Type B pancreatic cell (in vitro differentiated cells): Measurements from ENCODE around the gene DGKZ. TPM values are rescaled to one million over a fixed set of nuclear protein-coding genes. Genes with fewer than 3 reads are reported as not detected.
A peak's percentile ranks its signal among the peaks of the same experiment; 100 is the strongest.

Experiments
- DNase-seq: peaks from one replicate; pipeline ENCODE4 v3.0.0; 2021; ENCODE audit warnings: mixed read lengths; ENCODE audit not compliant: unreplicated experiment; ENCODE audit errors: extremely low spot score
- H3K27ac Mint-ChIP-seq: 2 replicates; pipeline ENCODE4 v1.8.0; 2021; ENCODE audit warnings: mild to moderate bottlenecking, mixed read lengths
- H3K27me3 Mint-ChIP-seq: 2 replicates; pipeline ENCODE4 v1.8.0; 2021; ENCODE audit warnings: mixed read lengths
- H3K36me3 Mint-ChIP-seq: 2 replicates; pipeline ENCODE4 v1.8.0; 2021; ENCODE audit warnings: mixed read lengths
- H3K4me1 Mint-ChIP-seq: one replicate; pipeline ENCODE4 v1.8.0; 2021; ENCODE audit warnings: mixed read lengths; ENCODE audit not compliant: unreplicated experiment
- H3K4me3 Mint-ChIP-seq: 2 replicates; pipeline ENCODE4 v1.8.0; 2021; ENCODE audit warnings: mild to moderate bottlenecking, mixed read lengths
- H3K9me3 Mint-ChIP-seq: 2 replicates; pipeline ENCODE4 v1.8.0; 2021; ENCODE audit warnings: mixed read lengths
- CTCF ChIP-seq: fragments of 200-600 bp; sonication (generic); conservative IDR thresholded peaks from 2 replicates; pipeline ENCODE4 v1.5.0; 2021; ENCODE audit warnings: antibody characterized with exemption, mild to moderate bottlenecking
- total RNA-seq: library from RNA; stranded (reverse); gene quantifications from 2 replicates; pipeline ENCODE4 v1.2.1, GENCODE V29; 2021; ENCODE audit warnings: low replicate concordance

The DGKZ gene
- total RNA-seq, 1 donor from 2014 or later: 50.0 TPM

DNA sequence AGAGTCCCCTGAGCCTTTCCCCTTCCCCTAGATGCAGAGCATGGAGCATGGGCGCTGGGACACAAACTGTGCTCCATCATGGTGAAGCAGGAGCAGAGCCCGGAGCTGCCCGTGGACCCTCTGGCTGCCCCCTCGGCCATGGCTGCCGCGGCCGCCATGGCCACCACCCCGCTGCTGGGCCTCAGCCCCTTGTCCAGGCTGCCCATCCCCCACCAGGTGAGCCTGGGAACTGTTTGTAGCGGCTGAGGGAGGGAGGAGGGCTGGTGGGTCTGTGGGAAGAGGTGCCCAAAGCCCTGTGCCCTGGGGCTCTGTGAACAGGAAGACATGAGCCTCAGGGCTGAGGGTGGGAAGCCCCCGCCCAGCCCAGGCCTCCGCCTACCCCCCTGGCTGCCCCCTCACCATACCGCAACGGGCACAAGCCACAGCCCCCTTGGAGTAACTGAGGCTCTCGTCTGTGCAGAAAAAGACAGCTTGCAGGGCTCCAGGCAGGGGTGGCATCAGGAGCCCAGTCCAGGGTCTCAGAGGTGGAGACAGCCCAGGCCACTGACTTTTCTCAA lies 39.4 kb upstream of the DGKZ start:
- H3K27ac Mint-ChIP-seq: no peak overlapping the region
- no peaks in the 10 kb centered on the region for H3K27me3 Mint-ChIP-seq
- TF ChIP-seq CTCF: no peak
- DNase-seq: no peak
- H3K4me3 Mint-ChIP-seq: no peak overlapping the region
- H3K9me3 Mint-ChIP-seq: no peaks in the 10 kb centered on the region
- peaks cover 19% of the 10 kb centered on the region for H3K4me1 Mint-ChIP-seq
- H3K36me3 Mint-ChIP-seq: no peaks in the 10 kb centered on the region

DNA sequence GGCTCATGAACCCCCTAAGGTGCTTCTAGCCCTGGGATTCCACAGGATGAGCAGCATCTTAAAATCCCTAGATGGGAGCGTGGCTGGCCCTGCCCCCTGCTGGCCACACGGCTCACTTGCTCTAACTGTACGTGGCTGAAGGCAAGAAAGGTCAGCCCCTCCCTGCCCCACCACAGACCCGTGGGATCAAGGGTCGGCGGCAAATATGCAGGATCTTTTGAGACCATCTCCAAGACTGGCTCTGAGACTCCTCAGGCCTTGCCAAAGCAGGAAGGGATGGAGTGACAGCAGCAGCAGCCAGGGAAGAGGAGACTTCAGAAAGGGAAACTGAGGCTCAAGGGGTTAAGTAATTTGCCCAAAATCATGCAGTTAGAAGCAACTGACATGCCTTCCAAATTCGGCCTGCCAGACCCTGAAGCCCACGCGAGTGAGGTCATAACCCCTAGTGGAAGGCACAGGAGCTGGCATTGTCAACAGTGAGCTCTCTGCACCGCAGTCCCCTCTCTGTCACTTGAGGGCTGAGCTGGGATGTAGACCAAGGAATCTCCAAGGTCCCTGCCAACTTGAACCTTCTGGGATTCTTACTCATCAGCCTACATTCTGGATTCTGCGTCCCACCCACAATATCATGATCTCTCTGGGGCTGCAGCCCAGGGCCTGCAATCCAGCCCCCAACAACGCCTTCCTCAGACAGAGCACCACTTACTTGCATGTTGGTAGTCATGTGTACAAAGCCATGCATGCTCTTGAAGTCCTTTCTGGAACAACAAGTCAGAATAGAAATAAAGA lies 38.4 kb upstream of the DGKZ start:
- H3K36me3 Mint-ChIP-seq: no peaks in the 10 kb centered on the region
- TF ChIP-seq CTCF: peak; percentile 96
- H3K4me1 Mint-ChIP-seq: peaks cover 19% of the 10 kb centered on the region
- H3K27me3 Mint-ChIP-seq: no peaks in the 10 kb centered on the region
- peak; percentile 80 for DNase-seq
- no peak overlapping the region for H3K4me3 Mint-ChIP-seq
- peak overlapping the region; percentile 66 for H3K27ac Mint-ChIP-seq
- H3K9me3 Mint-ChIP-seq: no peaks in the 10 kb centered on the region

- no peaks in the 10 kb centered on the region for H3K36me3 Mint-ChIP-seq
- peaks cover 19% of the 10 kb centered on the region for H3K4me1 Mint-ChIP-seq
- no peak for TF ChIP-seq CTCF
- no peaks in the 10 kb centered on the region for H3K27me3 Mint-ChIP-seq
- peak overlapping the region; percentile 64 for H3K27ac Mint-ChIP-seq
- no peak for DNase-seq
- H3K4me3 Mint-ChIP-seq: no peak overlapping the region
- H3K9me3 Mint-ChIP-seq: no peaks in the 10 kb centered on the region
These were observed 37.4 kb upstream of the DGKZ start for GRCh38 chr11:46309814-46310259.

- H3K27ac Mint-ChIP-seq: no peak overlapping the region
- peaks cover 8% of the 10 kb centered on the region for H3K4me1 Mint-ChIP-seq
- no peaks in the 10 kb centered on the region for H3K9me3 Mint-ChIP-seq
- no peak overlapping the region for H3K4me3 Mint-ChIP-seq
- peak; percentile 90 for TF ChIP-seq CTCF
- DNase-seq: no peak
- no peaks in the 10 kb centered on the region for H3K27me3 Mint-ChIP-seq
- H3K36me3 Mint-ChIP-seq: peaks cover 3% of the 10 kb centered on the region
These were observed 32.1 kb upstream of the DGKZ start for GRCh38 chr11:46315033-46315738.

- no peak for TF ChIP-seq CTCF
- Mint-ChIP-seq H3K4me1 (peaks cover 8% of the 10 kb centered on the region), H3K9me3 (no peaks in the 10 kb centered on the region), H3K27ac (no peak overlapping the region), H3K27me3 (no peaks in the 10 kb centered on the region), H3K36me3 (peaks cover 6% of the 10 kb centered on the region), H3K4me3 (no peak overlapping the region)
- no peak for DNase-seq
These were observed 31.3 kb upstream of the DGKZ start for GRCh38 chr11:46315783-46316563.
